ENCODE measurements around the gene RANBP17. TPM values are rescaled to one million over a fixed set of nuclear protein-coding genes. Genes with fewer than 3 reads are reported as not detected.
"Not testable (repeated sequence)": the region's sequence is repeated elsewhere in the genome, so short reads cannot be mapped to it uniquely, and the experiment has no call there.

The RANBP17 gene
- total RNA-seq, 4 donors from 2014 or later: 0.61 to 9.3 (median 1.9) TPM

GRCh38 chr5:171288066-171288465 is 426.2 kb downstream of the RANBP17 start:
- no peaks in the 10 kb centered on the region for H3K9me3 ChIP-seq
- 57 to 80% methylated on average over 1 to 2 of the region's 2 CpGs for WGBS, 2 donors
- intact Hi-C loops (cut with DNase I): no loop called here
- TF ChIP-seq, protein P1, sequence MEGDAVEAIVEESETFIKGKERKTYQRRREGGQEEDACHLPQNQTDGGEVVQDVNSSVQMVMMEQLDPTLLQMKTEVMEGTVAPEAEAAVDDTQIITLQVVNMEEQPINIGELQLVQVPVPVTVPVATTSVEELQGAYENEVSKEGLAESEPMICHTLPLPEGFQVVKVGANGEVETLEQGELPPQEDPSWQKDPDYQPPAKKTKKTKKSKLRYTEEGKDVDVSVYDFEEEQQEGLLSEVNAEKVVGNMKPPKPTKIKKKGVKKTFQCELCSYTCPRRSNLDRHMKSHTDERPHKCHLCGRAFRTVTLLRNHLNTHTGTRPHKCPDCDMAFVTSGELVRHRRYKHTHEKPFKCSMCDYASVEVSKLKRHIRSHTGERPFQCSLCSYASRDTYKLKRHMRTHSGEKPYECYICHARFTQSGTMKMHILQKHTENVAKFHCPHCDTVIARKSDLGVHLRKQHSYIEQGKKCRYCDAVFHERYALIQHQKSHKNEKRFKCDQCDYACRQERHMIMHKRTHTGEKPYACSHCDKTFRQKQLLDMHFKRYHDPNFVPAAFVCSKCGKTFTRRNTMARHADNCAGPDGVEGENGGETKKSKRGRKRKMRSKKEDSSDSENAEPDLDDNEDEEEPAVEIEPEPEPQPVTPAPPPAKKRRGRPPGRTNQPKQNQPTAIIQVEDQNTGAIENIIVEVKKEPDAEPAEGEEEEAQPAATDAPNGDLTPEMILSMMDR (IDR thresholded peaks at IDR 0.05): no peak
- no peak for TF ChIP-seq POLR2A (IDR thresholded peaks at IDR 0.05)
- no peaks in the 10 kb centered on the region for H3K36me3 ChIP-seq
- DNase-seq: no peak
- no peak overlapping the region for H3K27ac ChIP-seq
- no peaks in the 10 kb centered on the region for H3K27me3 ChIP-seq
- H3K4me1 ChIP-seq: no peaks in the 10 kb centered on the region
- H3K4me3 ChIP-seq: no peak overlapping the region

GRCh38 chr5:171291371-171291770 is 429.6 kb downstream of the RANBP17 start:
- no peaks in the 10 kb centered on the region for H3K27me3 ChIP-seq
- H3K36me3 ChIP-seq: no peaks in the 10 kb centered on the region
- 95 to 98% methylated on average over 4 of the region's 4 CpGs for whole genome bisulfite sequencing, 2 donors
- no peaks in the 10 kb centered on the region for H3K4me1 ChIP-seq
- intact Hi-C loops (cut with DNase I): no loop called here
- H3K9me3 ChIP-seq: no peaks in the 10 kb centered on the region
- H3K4me3 ChIP-seq: no peak overlapping the region
- no peak for TF ChIP-seq POLR2A (IDR thresholded peaks at IDR 0.05)
- TF ChIP-seq, protein P1 (IDR thresholded peaks at IDR 0.05): no peak
- DNase-seq: no peak
- H3K27ac ChIP-seq: no peak overlapping the region

DNA sequence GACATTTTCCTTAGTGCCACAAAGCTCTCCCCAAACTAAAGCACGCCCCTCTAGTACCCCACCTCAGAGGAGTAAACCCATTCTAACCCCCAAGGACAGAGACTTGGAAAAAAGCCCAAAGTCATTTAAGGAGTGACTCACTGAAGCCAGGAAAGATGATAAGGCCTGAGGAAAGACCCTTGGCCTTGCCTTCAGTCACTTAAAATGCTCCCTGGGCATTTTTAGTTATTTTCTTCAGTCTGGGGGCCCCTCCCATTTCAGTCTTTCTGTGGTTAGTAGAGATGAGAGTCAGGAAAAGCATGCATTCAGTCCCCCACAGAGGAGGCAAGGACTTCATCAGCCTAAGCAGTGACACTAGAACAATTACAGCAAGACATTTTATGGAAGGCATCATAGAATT is 433.5 kb downstream of the RANBP17 start:
- DNase-seq: no peak
- WGBS, 2 donors: 10 to 13% methylated on average over 1 of the region's 1 CpG
- intact Hi-C loops (cut with DNase I): no loop called here

GRCh38 chr5:171295801-171296200 is 434.0 kb downstream of the RANBP17 start:
- H3K9me3 ChIP-seq: no peaks in the 10 kb centered on the region
- no peaks in the 10 kb centered on the region for H3K36me3 ChIP-seq
- no peak overlapping the region for H3K27ac ChIP-seq
- no peak overlapping the region for H3K4me3 ChIP-seq
- no peaks in the 10 kb centered on the region for H3K27me3 ChIP-seq
- DNase-seq: no peak
- H3K4me1 ChIP-seq: no peaks in the 10 kb centered on the region
- 75 to 79% methylated on average over 3 to 5 of the region's 5 CpGs for WGBS, 2 donors
- TF ChIP-seq, protein P1 (IDR thresholded peaks at IDR 0.05): no peak
- TF ChIP-seq POLR2A (IDR thresholded peaks at IDR 0.05): no peak
- intact Hi-C loops (cut with DNase I): no loop called here

More for the DNA sequence above, 433.5 kb downstream of the RANBP17 start:
- H3K4me1 ChIP-seq: no peaks in the 10 kb centered on the region
- H3K9me3 ChIP-seq: no peaks in the 10 kb centered on the region
- no peaks in the 10 kb centered on the region for H3K36me3 ChIP-seq
- H3K4me3 ChIP-seq: no peak overlapping the region
- TF ChIP-seq POLR2A (IDR thresholded peaks at IDR 0.05): no peak
- no peak overlapping the region for H3K27ac ChIP-seq
- H3K27me3 ChIP-seq: no peaks in the 10 kb centered on the region

GRCh38 chr5:171297941-171298340 is 436.1 kb downstream of the RANBP17 start:
- intact Hi-C loops (cut with DNase I); DNase-seq: not testable (repeated sequence)

GRCh38 chr5:171299228-171299627 is 437.4 kb downstream of the RANBP17 start:
- no peak for TF ChIP-seq POLR2A (IDR thresholded peaks at IDR 0.05)
- TF ChIP-seq, protein P1 (IDR thresholded peaks at IDR 0.05): no peak
- 76 to 87% methylated on average over 4 of the region's 4 CpGs for WGBS, 2 donors
- H3K4me3 ChIP-seq: no peak overlapping the region
- no peaks in the 10 kb centered on the region for H3K9me3 ChIP-seq
- no peak overlapping the region for H3K27ac ChIP-seq
- H3K4me1 ChIP-seq: no peaks in the 10 kb centered on the region
- intact Hi-C loops (cut with DNase I): no loop called here
- H3K27me3 ChIP-seq: peaks cover 0 to 25% (median 0%) of the 10 kb centered on the region in 4 donors
- DNase-seq: no peak
- no peaks in the 10 kb centered on the region for H3K36me3 ChIP-seq

More at GRCh38 chr5:171297941-171298340, 436.1 kb downstream of the RANBP17 start:
- not testable (repeated sequence) for H3K4me3 ChIP-seq, H3K27ac ChIP-seq, H3K9me3 ChIP-seq, H3K4me1 ChIP-seq, H3K36me3 ChIP-seq
- H3K27me3 ChIP-seq: peaks cover 0 to 12% (median 0%) of the 10 kb centered on the region in 4 donors
- 77 to 98% methylated on average over 5 to 6 of the region's 6 CpGs for whole genome bisulfite sequencing, 2 donors
